Activated naive CD4-positive, alpha-beta T cell (primary cell): ENCODE data around the gene PNPLA7.
"Not testable (repeated sequence)": the region's sequence is repeated elsewhere in the genome, so short reads cannot be mapped to it uniquely, and the experiment has no call there.

Experiments
- DNase-seq, 4 experiments: peaks; one replicate each; lab custom pipeline; 2025; lab: John Stamatoyannopoulos, UW

Gene PNPLA7

DNA sequence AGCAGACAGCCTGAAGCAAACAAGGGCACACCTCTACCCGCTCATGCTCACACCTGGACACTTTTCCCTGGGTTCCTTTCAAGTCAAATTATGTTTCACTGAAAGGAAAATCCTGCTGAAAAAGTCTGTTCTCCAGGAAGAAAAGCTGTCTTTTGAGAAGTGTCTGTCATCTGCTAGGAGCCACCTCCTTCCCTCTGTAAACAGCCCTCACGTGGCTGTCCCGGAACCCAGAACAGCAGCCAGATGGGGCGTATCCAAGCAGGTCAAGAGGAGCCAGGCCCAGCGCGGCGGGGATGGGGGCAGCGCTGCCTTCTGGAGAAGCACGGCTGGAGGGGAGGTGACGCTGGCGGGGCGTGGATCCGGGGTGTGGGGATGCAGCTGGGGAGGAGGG is at the start of gene PNPLA7:
Gene PNPLA7, minus strand, starts transcription at position 172 of the 391 bp plus-strand sequence. CDS start 205 bp downstream, outside the sequence.
- peak in 2 of 4 experiments; percentile 18 to 36 for DNase-seq

DNA sequence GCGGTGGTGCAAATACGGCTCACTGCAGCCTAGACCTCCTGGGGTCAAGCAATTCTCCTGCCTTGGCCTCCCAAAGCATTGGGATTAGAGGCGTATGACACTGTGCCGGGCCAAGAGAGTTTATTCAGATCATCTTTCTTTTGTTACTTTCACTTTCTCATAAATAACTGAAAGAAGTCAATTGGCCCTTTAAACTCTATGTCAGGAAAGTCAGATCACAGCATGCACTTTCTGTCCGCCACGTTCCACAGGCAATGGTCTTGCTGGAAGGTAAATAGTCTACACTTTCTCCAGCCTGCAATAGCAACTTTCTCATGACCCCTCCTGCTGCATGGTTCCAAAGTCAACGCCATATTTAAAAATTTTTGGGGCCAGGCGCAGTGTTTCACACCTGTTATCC is 48.7 kb upstream of the PNPLA7 start:
- DNase-seq, result no peak

DNA sequence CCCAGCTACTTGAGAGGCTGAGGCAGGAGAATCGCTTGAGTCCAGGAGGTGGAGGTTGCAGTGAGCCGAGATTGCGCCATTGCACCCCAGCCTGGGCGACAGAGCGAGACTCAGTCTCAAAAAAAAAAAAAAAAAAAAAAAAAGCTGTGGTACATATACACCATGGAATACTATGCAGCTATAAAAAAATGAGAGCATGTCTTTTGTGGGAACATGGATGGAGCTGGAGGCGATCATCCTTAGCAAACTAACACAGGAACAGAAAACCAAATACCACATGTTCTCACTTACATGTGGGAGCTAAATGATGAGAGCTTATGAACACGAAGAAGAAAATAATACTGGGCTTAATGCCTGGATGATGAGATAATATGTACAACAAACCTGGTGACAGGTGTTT is 46.4 kb upstream of the PNPLA7 start:
- not testable (repeated sequence) for DNase-seq

DNA sequence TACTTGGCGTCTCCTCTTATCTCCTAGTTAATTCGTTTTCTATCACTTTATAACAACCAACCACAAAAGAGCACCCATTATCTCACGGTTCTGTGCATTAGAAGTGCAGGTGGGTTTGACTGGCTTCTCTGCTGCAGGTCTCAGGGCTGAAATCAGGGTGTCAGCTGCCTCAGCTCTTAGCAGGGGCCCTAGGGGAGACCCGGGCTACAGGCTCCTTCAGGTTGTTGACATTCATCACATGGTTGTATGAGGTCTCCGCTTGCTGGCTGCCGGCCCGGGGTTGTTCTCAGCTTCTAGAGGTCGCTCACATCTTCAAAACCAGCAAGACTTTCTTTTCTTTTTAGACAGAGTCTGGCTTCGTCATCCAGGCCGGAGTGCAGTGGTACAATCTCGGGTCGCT is 43.0 kb upstream of the PNPLA7 start:
- no peak for DNase-seq

DNA sequence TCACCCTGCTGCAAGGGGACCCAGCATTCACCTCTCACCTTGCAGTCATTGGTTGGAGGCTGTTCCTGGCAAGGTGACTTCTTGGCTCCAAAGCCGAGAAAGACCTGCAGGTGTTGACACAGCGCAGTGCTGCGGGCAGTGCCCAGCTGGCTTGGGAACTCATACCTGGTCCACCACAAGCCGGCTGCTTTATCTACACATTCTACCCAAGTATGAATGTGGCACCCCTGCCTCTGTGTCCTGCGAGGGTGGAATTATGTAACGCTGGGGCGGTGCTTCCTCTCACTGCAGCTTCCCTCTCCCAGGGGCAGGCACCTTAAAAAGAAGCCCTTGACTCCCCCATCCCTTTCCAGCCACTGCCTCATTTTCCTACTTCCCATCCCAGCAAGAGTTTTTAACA is 42.6 kb upstream of the PNPLA7 start:
- no peak for DNase-seq

DNA sequence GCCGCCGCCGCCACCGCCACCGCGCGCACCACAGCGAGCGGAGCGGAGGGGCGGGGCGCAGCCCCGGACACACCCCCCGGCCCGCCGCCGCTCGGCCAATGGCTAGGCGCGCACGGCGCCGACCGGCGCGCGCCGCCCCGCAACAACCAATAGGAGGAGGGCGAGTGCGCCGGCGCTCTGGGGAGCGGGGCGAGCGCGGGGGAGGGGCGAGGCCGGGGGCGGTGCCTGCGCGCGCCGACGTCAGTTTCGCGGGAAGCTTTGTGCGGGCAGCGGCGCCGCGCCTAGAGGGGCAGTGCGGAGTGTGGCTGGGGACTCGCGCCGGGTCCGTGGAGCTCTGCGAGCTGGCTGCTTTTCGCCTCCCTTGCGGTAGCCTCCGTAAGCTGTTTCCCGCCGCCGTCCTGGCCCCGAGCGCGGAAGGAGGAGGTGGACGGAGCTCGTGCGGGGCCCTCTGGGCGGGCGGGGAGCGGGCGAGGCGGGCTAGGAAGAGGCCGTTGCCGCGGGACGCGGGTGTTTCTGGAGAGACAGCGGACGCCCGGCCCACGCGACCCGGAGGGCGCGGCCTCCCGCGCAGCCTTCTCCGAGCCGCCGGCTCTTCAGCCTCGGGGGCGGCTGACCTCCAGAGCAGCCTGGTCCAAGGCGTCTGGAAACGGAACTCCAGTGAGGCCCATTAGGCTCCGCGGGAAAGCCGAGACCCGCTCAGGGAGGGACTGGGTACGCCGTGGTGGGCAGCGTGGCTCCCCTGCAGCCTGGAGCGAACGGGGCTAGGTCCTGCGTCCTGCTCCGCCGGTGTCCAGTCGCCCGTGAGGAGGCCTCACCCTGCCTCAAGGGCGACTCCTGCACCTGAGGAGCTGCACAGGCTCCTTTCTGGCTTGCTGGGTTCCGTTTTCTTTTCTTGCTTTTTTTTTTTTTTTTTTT is 40.5 kb upstream of the PNPLA7 start, which contains the start of gene ZMYND19:
Gene ZMYND19, minus strand, starts transcription at position 44 of the 915 bp plus-strand sequence. CDS start 249 bp downstream, outside the sequence.
- peak; percentile 79 to 90 (median 83) for DNase-seq

DNA sequence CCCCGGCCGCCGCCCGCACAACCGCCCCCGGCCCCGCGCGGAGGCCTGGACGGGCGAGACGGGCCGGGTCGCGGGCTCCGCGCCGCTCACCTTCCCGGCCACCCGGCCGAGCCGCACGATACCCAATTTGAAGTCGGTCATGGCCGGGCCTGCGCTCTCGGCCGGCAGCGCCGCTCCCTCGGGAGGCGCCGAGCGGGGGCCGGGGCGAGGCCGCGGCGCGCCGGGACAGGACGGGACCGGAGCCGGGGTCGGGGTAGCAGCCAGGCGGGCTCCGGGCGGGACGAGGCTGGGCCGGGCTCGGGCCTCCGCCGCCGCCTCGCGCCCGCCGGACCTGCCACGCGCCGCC is 39.9 kb upstream of the PNPLA7 start:
- no peak for DNase-seq

DNA sequence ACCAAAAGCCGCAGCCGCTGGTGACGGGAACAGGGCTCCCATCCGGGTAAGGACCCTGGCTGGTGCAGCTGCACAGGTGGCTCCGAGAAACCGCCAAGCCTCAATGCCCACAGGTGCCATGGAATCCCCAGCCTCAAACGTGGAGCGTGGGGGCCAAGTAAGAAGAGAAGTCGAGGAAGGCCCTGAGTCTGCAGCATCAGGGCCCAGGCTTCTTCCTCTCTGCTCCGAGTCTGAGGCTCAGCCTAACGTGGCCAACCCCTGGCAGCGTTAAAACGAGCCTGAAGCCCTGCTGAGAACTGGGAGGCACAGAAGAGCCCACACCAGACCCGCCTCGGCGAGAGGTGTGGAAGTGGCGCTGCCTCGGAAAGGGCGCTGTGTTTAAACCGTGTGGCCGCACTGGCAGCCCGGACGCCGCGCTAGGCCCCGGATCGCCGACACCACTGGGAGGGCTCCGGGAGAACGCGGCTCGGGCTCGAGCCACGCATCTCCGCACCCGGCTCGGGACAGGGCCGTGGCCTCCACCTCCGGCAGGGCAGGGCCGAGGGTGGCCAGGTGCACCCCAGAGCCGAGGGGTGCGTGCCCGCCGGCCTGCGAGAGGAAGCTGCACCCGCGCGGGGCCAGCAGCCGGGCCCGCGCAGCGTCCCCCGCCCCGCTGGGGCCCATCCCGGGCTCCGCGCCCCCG is 39.4 kb upstream of the PNPLA7 start:
- DNase-seq, result no peak

DNA sequence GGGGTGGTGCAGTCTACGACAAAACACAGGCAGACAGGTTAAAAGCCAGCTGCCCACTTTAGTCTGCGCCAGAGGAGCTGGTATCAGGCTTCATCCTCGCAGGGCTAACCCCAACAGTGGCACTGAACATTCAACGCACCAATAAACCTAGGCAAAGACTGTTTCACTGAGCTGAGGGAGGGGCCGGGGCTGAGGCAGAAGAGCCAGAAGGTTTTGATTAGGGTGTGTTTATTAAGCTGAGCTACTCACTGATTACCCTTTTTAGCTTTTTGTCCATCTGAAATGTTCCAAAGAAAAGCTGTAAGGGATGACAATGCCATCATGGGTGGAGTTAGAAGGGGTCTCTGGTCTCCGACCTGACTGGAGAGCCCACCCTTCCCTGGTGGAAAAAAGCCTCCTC is 38.7 kb upstream of the PNPLA7 start:
- DNase-seq, result no peak

DNA sequence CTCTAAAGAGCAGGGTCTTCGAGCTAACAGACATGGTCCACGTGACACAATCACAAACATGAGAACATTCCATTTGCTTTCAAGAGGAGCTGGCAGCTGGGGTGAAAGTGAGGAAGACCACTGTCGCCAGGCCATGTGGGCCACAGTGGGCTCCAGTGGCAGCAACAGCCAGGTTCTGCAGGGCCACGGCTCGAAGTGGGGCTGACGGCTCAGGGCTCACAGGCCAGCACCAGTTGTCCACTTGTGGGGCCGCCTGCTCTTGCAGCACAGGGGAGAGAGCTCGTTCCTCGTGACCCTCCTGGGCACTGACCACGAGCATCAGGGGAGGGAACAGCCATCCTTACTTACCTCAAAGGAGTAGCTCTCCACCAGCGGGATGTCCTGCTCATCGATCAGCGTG is 38.1 kb upstream of the PNPLA7 start:
- DNase-seq, result no peak

DNA sequence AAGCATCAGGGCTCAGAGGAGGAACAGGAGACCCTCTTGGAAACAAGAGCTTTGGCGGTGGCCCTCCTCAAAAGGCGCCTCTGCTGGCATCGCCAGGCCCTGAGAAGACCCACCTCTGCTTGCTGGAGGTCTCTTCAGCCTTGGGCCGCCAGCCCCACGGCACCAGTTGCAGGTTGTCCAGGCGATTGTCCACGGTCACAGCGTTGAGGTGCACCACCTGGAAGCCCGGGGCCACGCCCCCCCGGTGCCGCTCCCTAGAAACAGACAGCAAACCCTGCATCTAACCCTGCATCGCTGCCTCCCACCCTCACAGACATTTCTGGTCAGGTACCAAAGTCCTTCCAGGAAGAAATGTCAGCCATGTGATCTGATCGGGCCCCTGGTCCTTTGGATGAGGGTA is 36.7 kb upstream of the PNPLA7 start:
- DNase-seq, result no peak

DNA sequence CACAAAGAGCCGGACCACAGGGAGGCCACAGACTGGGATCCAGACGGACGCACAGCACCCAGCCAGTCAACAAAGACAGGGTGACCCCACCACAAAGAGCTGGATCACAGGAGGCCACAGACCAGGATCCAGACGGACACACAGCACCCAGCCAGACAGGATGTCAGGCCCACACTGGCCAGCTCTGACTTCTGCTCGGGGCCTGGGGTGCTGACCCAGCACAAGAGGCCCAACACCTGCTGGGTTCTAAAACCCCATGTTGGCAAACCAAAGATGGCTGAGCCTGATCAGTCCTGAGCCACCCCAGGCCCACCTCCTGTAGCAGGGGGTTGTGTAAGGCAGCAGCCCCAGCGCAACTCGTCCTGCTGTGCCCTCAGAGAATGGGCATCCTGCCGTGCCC is 33.8 kb upstream of the PNPLA7 start:
- DNase-seq, result no peak

DNA sequence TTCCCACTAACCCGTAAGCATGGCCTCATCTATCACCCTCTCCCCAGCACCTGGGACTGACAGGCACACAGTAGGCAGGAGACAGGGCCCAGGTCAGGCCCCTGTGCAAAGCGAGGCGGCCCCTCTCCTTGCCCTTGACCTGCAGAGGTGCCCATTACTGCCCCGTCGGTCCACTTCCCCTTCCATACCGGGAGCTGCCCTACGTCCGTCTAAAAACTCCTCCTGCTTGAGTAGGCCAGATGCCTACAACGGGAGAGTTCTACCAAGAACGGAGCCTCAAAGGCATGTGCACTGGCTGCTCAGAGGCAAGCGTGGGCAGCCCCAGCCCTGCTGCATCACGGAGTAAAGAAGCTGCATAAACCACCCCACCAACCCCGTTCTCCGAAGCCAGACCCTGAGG is 33.1 kb upstream of the PNPLA7 start:
- no peak for DNase-seq

DNA sequence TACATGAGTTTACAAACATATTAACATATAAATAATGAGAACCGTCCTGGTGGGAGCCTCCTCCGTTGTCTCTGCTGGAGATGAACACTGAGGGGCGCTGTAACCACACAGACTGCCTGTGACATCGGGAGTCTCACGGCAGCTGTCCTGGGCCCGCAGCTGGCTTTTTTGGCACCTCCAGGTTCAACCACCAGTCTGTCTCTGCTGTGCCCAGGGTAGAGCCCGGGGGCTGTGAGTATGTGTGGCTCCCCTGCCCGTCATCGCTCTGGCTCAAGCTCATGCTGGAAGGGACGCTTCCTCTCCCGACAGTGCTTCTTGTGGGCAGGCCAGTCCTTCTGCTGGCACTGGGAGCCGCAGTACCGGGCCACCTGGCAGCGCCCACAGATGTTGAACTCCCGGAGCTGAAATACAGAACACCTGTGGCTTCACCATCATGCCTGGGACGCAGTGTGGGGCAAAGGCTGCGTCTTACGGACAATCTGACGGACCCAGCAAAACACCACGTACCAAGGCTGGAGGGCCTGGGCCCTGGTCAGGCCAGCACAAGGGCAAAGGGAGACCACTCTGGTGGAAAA is 32.2 kb upstream of the PNPLA7 start:
- no peak for DNase-seq

DNA sequence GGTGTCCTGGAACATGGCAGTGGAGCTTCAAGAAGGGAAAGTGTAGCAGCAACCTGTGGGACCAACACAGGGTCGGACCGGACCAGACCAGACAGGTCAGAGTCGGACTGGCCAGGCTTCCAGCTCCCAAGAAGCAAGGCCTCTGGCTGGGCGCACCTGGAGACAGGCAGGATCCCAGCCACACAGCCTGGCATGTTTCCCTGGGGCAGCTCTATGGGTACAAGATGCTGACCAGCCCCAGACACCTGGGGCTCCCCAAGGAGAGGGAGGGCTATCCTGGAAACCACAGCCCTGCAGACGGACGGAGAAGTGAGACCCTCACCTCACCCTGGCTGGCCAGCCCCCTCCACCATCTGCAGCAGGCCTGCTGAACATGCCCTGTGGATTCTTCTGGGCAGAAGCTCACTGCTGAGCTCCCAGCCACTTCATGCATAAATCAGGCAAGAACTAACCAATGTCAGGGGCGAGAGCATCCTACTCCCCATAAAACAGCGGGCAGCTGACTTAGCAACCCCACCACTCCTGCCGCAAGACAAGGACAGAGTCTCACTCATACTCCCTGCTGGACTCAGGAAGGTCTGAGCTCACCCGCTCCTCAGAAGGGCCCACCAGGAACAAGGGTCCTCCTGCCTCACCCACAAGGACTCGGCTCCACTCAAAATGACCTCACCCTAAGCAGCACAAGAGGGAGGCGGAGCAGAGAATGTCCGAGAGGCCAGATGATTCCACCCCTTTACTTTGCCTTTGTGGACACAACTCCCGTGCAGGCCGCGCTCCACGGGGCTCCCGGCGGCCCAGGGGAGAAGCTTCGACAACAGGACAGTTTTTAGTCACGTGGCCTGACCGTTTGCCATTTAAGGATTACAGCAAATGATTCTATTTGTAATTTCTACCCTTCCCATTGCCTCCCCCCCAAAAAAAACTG is 31.4 kb upstream of the PNPLA7 start:
- DNase-seq, result no peak

DNA sequence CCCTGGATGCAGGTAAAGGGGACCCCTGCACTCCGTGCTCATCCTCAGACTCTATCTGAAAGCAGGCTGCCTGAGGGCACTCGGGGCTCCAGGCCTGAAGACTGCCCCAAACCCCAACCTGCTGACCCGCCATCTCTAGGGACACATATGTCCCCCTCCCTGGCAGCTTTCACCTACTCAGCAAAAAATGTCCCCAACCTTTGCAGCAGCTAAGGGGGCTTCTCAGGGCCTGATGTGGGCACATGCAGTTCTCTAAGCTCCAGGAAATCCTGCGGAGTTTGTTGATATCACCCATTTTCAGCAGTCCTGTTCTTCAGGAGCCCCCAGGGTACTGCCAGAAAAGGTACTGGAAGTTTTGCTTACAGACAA is 30.7 kb upstream of the PNPLA7 start:
- no peak for DNase-seq

DNA sequence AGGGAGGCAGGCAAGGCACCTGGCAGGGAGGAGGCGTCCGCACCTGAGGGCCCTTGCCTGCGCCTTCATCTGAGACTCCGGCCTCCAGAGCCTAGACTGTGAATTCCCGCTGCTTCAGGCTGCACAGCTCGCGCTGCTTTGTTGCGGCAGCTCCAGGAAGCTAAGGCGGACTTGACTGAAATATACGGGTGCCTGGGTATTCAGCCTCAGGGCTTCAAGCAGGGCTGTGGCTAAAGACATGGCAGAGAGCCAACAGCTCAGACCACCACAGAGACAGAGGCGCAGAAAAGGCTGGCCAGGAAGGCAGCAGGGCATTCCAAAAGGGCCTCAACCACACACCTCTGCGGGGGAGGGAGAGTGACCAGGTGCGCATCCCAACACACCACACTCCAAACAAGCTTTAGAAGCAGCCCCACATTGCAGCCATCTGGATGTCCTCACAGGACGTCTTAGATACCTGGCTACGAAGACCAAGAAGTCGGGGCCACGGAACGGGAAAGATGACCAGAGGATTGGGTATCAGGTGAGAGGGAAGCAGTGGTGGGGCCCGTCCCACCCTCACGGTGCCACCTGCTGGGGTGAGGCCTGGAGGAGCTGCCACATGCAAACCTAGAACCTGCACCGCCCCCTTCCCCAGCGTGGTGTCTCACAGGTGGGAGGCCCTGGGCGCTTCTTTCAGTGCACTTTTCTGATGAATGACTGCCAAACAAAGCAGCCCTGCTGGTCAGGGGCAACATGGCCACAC is 30.2 kb upstream of the PNPLA7 start:
- no peak for DNase-seq

DNA sequence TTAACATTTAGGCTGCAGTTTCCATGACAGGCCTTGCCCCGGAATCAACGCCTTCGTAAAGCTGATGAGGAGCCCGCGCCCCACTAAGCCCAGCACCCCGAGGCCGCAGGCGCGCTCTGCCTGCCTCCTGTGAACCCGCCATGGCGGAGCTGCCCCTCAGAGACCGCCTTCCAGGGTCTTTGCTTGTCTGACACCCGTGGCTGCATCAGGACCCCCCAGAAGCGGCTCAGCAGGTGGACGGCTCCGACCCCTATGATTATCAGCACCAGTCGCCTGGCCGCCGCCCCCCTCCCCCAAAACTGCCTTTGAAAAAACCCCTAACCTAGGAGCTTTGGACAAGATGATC is 29.0 kb upstream of the PNPLA7 start:
- no peak for DNase-seq

DNA sequence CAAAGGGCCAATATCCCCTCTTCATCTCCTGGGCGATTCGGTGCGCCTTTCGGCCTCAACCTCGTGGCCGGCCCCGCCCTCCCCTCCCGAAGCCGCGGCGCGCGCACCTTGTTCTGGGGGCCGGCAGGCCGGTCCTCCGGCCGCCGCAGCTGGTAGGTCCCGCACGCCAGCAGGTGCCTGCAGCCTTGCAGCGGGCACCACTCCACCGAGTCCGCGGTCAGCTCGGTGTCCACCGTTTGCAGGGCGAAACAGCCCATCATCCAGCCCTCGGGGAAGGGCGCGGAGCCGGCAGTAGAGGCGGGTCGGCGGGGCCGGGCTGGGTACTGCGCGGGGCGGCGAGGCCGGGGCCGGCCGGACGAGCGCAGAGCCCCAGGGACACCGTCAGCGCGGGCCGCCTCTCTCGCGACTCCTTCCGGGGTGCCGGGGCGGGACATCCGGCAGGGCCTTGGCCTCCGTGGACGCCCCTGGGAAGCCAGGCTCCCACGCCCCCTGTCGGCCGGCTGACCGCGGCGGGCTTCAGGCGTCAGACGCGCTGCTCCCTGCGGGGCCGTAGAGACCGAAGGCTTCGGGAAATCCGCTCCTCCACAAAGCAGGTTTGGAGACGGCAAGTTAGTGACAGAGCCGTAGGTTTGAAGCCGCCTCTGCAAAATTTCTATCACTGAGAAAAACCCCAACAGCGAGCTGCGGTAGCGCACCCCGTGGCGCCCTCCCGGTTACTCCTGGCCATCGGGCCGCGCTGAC is 28.5 kb upstream of the PNPLA7 start, which contains the start of gene DPH7:
Gene DPH7, minus strand, starts transcription at position 408 of the 741 bp plus-strand sequence. Its CDS starts 148 bp downstream, at position 260.
- peak; percentile 87 to 98 (median 94) for DNase-seq

DNA sequence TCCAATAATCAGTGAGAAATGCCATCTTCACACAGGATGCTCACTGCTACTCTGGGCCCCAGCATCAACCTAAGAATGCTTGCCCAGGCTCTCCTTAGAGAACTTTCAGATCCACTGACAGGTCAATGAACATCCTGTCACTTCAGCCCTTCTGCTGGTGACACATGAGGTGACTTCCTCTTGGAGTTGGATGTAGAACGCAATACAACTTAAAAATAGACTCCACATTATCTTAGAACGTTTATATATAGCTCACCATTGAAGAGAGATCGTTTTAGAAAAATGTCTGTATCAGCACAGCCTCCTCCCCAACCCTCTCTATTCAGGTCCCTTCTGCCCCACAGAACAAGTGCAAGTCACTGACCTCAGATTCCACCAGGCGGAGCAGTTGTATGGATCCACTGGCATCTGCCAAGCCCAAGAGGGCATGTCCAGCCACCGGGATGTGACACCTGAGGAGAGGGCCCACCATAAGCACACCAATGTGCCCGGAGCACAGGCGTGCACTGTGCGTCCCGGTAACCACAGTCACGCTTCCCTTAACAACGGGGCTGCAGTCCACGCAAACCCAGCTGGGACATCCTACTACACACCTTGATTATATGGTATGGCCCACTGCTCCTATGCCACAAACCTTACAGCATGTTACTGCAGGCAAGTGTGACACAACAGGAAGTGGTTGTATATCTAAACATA is 25.7 kb upstream of the PNPLA7 start:
- DNase-seq, result no peak
